Stimulated activated CD4-positive, alpha-beta T cell treated with anti-CD3 and anti-CD28 coated beads, Interleukin-15, amount 100 ng/mL, for 1 hour (primary cell): ENCODE data around the gene DNAH14.

Experiments
- DNase-seq, 2 donors: peaks; one replicate each; pipeline ENCODE4 v3.0.0-alpha.2; 2020; ENCODE audit warnings: low read depth in 1 of 2, low spot score in 1 of 2

Gene DNAH14

GRCh38 chr1:225446981-225447615 is 517.6 kb downstream of the DNAH14 start:
- no peak for DNase-seq

- no peak for DNase-seq
Observed at GRCh38 chr1:225447650-225448089, 518.2 kb downstream of the DNAH14 start.

- DNase-seq = no peak
Observed at GRCh38 chr1:225448146-225448805, 518.8 kb downstream of the DNAH14 start.
